Neural progenitor cell (in vitro differentiated cells): ENCODE results near the gene STK25. TPM values are rescaled to one million over a fixed set of nuclear protein-coding genes. Genes with fewer than 3 reads are reported as not detected.

ENCODE experiments used
- DNase-seq: peaks from one replicate; pipeline ENCODE4 v3.0.0-alpha.2; 2016; ENCODE audit warnings: low spot score
- H2AFZ ChIP-seq: fragments of 200-600 bp; sonication (generic); replicated peaks from 2 replicates; pipeline ENCODE4 v1.6.1; 2016; ENCODE audit warnings: antibody characterized with exemption
- H3F3A ChIP-seq: fragments of 200-600 bp; sonication (generic); 2 replicates; pipeline ENCODE4 v1.6.1; 2016; ENCODE audit warnings: antibody characterized with exemption, low read depth
- H3K27ac ChIP-seq: fragments of 200-600 bp; sonication (generic); 2 replicates; pipeline ENCODE4 v1.5.1; 2016; ENCODE audit warnings: mild to moderate bottlenecking
- H3K27me3 ChIP-seq: fragments of 200-600 bp; sonication (generic); 2 replicates; pipeline ENCODE4 v1.6.1; 2016; ENCODE audit warnings: mild to moderate bottlenecking, moderate library complexity
- H3K36me3 ChIP-seq: fragments of 200-600 bp; sonication (generic); 2 replicates; pipeline ENCODE4 v1.5.1; 2016
- H3K4me1 ChIP-seq: fragments of 200-600 bp; sonication (generic); 2 replicates; pipeline ENCODE4 v1.6.1; 2016; ENCODE audit warnings: mixed run types
- H3K4me2 ChIP-seq: fragments of 200-600 bp; sonication (generic); 2 replicates; pipeline ENCODE4 v1.6.1; 2016
- H3K4me3 ChIP-seq: fragments of 200-600 bp; sonication (generic); 2 replicates; pipeline ENCODE4 v1.5.1; 2016
- H3K79me2 ChIP-seq: fragments of 200-600 bp; sonication (generic); 2 replicates; pipeline ENCODE4 v1.6.1; 2016; ENCODE audit warnings: low read depth
- H3K9ac ChIP-seq: fragments of 200-600 bp; sonication (generic); 2 replicates; pipeline ENCODE4 v1.6.1; 2016
- H3K9me3 ChIP-seq: fragments of 200-600 bp; sonication (generic); 2 replicates; pipeline ENCODE4 v1.5.1; 2016; ENCODE audit warnings: low read depth
- H4K20me1 ChIP-seq: fragments of 200-600 bp; sonication (generic); 2 replicates; pipeline ENCODE4 v1.6.1; 2016; ENCODE audit warnings: low read depth
- H3K27ac Mint-ChIP-seq: 3 replicates; pipeline ENCODE4 v1.8.0; 2021; ENCODE audit warnings: mixed read lengths
- H3K27me3 Mint-ChIP-seq: 2 replicates; pipeline ENCODE4 v1.8.0; 2022; ENCODE audit warnings: low read depth, mild to moderate bottlenecking, inconsistent platforms, moderate library complexity, mixed read lengths; ENCODE audit not compliant: insufficient read depth
- H3K36me3 Mint-ChIP-seq: 3 replicates; pipeline ENCODE4 v1.8.0; 2021; ENCODE audit warnings: mixed read lengths
- H3K4me1 Mint-ChIP-seq: 3 replicates; pipeline ENCODE4 v1.8.0; 2021; ENCODE audit warnings: mixed read lengths
- H3K4me3 Mint-ChIP-seq: 3 replicates; pipeline ENCODE4 v1.8.0; 2021; ENCODE audit warnings: mild to moderate bottlenecking, moderate library complexity, mixed read lengths
- H3K9me3 Mint-ChIP-seq: 3 replicates; pipeline ENCODE4 v1.8.0; 2020; ENCODE audit warnings: mixed read lengths
- CTCF ChIP-seq: fragments of 200-600 bp; sonication (generic); IDR thresholded peaks from 2 replicates; pipeline ENCODE4 v1.5.1; 2017; ENCODE audit warnings: antibody characterized with exemption, mild to moderate bottlenecking
- EZH2 ChIP-seq: fragments of 200-600 bp; sonication (generic); IDR thresholded peaks from 2 replicates; pipeline ENCODE4 v1.6.1; 2017; ENCODE audit warnings: antibody characterized with exemption, mild to moderate bottlenecking, moderate library complexity
- EZH2phosphoT487 ChIP-seq: fragments of 200-600 bp; sonication (generic); IDR thresholded peaks from 2 replicates; pipeline ENCODE4 v1.6.1; 2017; ENCODE audit warnings: antibody characterized with exemption
- total RNA-seq: library from RNA; depleted of rRNA; stranded (reverse); fragments of >200 nt; gene quantifications from 2 replicates; pipeline ENCODE4 v1.2.3, GENCODE V29; 2015; ENCODE audit warnings: low replicate concordance

Gene STK25
- total RNA-seq, 1 donor from 2014 or later: 164 TPM

- H3K9me3 ChIP-seq: no peaks in the 10 kb centered on the region
- no peaks in the 10 kb centered on the region for H3K36me3 Mint-ChIP-seq
- no peak overlapping the region for H3K27ac ChIP-seq
- DNase-seq: no peak
- H2AFZ ChIP-seq: no peak overlapping the region
- TF ChIP-seq EZH2 (no peak), EZH2phosphoT487 (no peak), CTCF (no peak)
- no peak overlapping the region for H3K4me3 ChIP-seq
- peaks cover 12% of the 10 kb centered on the region for H3K4me1 Mint-ChIP-seq
- H3K27me3 Mint-ChIP-seq: peaks cover 12% of the 10 kb centered on the region
- no peaks in the 10 kb centered on the region for H4K20me1 ChIP-seq
- H3K36me3 ChIP-seq: no peaks in the 10 kb centered on the region
- H3K79me2 ChIP-seq: no peaks in the 10 kb centered on the region
- no peak overlapping the region for H3K4me3 Mint-ChIP-seq
- H3F3A ChIP-seq: peaks cover 8% of the 10 kb centered on the region
- H3K9me3 Mint-ChIP-seq: peaks cover 17% of the 10 kb centered on the region
- H3K4me2 ChIP-seq: no peak overlapping the region
- H3K27ac Mint-ChIP-seq: no peak overlapping the region
- H3K27me3 ChIP-seq: peaks cover 29% of the 10 kb centered on the region
- no peak overlapping the region for H3K9ac ChIP-seq
- peaks cover 4% of the 10 kb centered on the region for H3K4me1 ChIP-seq
Observed at GRCh38 chr2:241554610-241555322, 46.4 kb upstream of the STK25 start.

- DNase-seq: no peak
Observed at GRCh38 chr2:241553981-241554380, 45.6 kb upstream of the STK25 start.

GRCh38 chr2:241553512-241553830 is 45.1 kb upstream of the STK25 start:
- no peak for TF ChIP-seq EZH2phosphoT487
- no peak for TF ChIP-seq CTCF
- TF ChIP-seq EZH2: no peak

More at GRCh38 chr2:241553981-241554380, 45.6 kb upstream of the STK25 start:
- no peak overlapping the region for H2AFZ ChIP-seq
- no peaks in the 10 kb centered on the region for H3K9me3 ChIP-seq
- H3K4me2 ChIP-seq: no peak overlapping the region
- H3K27ac ChIP-seq: no peak overlapping the region
- H3K4me1 ChIP-seq: no peaks in the 10 kb centered on the region
- H3F3A ChIP-seq: peaks cover 8% of the 10 kb centered on the region
- H3K79me2 ChIP-seq: no peaks in the 10 kb centered on the region
- H3K9ac ChIP-seq: no peak overlapping the region
- Mint-ChIP-seq H3K4me3 (no peak overlapping the region), H3K4me1 (peaks cover 14% of the 10 kb centered on the region), H3K9me3 (peaks cover 17% of the 10 kb centered on the region), H3K27ac (peak overlapping the region; percentile 36), H3K27me3 (peaks cover 16% of the 10 kb centered on the region), H3K36me3 (no peaks in the 10 kb centered on the region)
- no peaks in the 10 kb centered on the region for H4K20me1 ChIP-seq
- peaks cover 21% of the 10 kb centered on the region for H3K27me3 ChIP-seq
- no peak overlapping the region for H3K4me3 ChIP-seq
- no peaks in the 10 kb centered on the region for H3K36me3 ChIP-seq
- no peak for TF ChIP-seq EZH2
- no peak for TF ChIP-seq EZH2phosphoT487
- no peak for TF ChIP-seq CTCF

More at GRCh38 chr2:241553512-241553830, 45.1 kb upstream of the STK25 start:
- peaks cover 16% of the 10 kb centered on the region for H3K27me3 Mint-ChIP-seq
- peaks cover 14% of the 10 kb centered on the region for H3K4me1 Mint-ChIP-seq
- Histone ChIP-seq H3K9ac (no peak overlapping the region), H2AFZ (no peak overlapping the region), H3K79me2 (no peaks in the 10 kb centered on the region), H3K9me3 (no peaks in the 10 kb centered on the region), H3K4me1 (no peaks in the 10 kb centered on the region), H3K4me2 (no peak overlapping the region), H4K20me1 (no peaks in the 10 kb centered on the region), H3K27me3 (peaks cover 16% of the 10 kb centered on the region), H3K27ac (no peak overlapping the region), H3K4me3 (no peak overlapping the region), H3F3A (peaks cover 6% of the 10 kb centered on the region), H3K36me3 (no peaks in the 10 kb centered on the region)
- no peak for DNase-seq
- no peak overlapping the region for H3K27ac Mint-ChIP-seq
- H3K4me3 Mint-ChIP-seq: no peak overlapping the region
- H3K9me3 Mint-ChIP-seq: peaks cover 17% of the 10 kb centered on the region
- no peaks in the 10 kb centered on the region for H3K36me3 Mint-ChIP-seq
